ENCODE measurements around the gene HSFX2. TPM values are rescaled to one million over a fixed set of nuclear protein-coding genes. Genes with fewer than 3 reads are reported as not detected.
"Not testable (repeated sequence)": the region's sequence is repeated elsewhere in the genome, so short reads cannot be mapped to it uniquely, and the experiment has no call there.

Gene HSFX2
- total RNA-seq, 1 donor from 2014 or later, result 2.0 TPM

DNA sequence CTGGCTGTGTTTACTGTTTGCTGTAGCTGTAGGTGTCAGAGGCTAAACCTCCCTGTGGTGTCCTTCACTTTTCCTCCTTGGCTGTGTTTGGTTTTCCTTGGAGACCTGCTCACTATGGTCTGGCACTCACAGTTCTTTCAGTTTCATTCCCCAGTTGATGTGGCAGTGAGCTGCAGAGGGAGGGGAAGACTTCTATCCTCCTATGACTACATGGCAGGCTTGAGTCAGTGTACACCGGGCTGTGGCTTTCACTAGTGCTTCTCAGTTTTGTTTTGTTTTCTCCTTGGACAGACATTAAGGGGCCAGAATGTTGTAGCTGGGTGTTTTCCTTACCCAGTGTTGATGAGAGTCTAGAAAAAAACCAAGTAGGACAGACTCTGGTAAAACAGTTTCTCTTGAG, 21.7 kb downstream of the HSFX2 start:
- H3K9me3 Mint-ChIP-seq (ENCODE audit: unreplicated experiment); H3K27me3 Mint-ChIP-seq (ENCODE audit: unreplicated experiment); H3K27ac Mint-ChIP-seq (ENCODE audit: unreplicated experiment); H3K4me3 Mint-ChIP-seq (ENCODE audit: unreplicated experiment); DNase-seq (ENCODE audit: low spot score); H3K36me3 Mint-ChIP-seq (ENCODE audit: low read depth, unreplicated experiment): not testable (repeated sequence)
- peaks cover 11% of the 10 kb centered on the region for H3K4me1 Mint-ChIP-seq (ENCODE audit: unreplicated experiment)

DNA sequence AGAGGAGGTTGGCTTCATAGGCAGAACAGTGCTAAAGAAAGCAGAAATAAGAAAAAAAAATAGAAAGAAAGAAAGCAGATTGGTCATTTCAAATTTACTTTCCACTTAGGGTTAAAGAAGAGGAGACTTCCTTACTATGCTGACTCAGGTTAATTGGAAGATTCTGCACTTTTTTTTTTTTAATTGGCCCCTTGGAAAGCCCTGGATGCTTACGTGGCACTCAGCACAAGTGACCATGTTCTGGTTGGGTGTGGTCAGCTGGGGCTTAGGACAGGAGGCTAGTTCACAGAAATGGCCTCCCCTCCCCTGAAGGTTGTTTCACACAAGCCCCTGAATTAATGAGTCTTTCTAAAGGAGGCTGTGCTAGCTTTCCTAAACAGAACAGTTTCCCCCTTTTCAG, 22.4 kb downstream of the HSFX2 start:
- Mint-ChIP-seq H3K27ac (ENCODE audit: unreplicated experiment) (no peak overlapping the region), H3K36me3 (ENCODE audit: low read depth, unreplicated experiment) (no peaks in the 10 kb centered on the region), H3K27me3 (ENCODE audit: unreplicated experiment) (no peaks in the 10 kb centered on the region), H3K4me3 (ENCODE audit: unreplicated experiment) (no peak overlapping the region), H3K4me1 (ENCODE audit: unreplicated experiment) (peaks cover 11% of the 10 kb centered on the region), H3K9me3 (ENCODE audit: unreplicated experiment) (no peaks in the 10 kb centered on the region)
- TF ChIP-seq, protein P1, sequence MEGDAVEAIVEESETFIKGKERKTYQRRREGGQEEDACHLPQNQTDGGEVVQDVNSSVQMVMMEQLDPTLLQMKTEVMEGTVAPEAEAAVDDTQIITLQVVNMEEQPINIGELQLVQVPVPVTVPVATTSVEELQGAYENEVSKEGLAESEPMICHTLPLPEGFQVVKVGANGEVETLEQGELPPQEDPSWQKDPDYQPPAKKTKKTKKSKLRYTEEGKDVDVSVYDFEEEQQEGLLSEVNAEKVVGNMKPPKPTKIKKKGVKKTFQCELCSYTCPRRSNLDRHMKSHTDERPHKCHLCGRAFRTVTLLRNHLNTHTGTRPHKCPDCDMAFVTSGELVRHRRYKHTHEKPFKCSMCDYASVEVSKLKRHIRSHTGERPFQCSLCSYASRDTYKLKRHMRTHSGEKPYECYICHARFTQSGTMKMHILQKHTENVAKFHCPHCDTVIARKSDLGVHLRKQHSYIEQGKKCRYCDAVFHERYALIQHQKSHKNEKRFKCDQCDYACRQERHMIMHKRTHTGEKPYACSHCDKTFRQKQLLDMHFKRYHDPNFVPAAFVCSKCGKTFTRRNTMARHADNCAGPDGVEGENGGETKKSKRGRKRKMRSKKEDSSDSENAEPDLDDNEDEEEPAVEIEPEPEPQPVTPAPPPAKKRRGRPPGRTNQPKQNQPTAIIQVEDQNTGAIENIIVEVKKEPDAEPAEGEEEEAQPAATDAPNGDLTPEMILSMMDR (IDR thresholded peaks at IDR 0.05; ENCODE audit: unreplicated experiment), result no peak
- no peak for DNase-seq (ENCODE audit: low spot score)

DNA sequence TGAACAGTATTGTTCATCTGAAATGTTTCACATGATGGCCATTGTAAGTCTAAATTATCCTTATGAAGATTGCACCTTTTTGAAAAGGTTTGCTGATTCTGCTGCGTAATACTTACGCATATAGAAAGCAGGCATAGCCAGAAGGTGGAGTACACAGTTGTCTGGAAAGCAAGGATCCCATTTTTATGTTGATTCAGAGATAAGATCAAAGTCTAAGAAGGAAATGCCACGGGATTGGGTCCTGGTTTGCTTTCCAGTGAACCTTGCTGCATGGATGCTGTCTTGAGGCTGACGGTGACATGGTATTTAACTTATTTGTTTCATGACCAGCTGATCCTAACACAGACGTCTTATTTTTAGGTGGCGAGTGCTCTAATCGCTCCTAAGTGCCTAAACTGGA, 23.3 kb downstream of the HSFX2 start:
- H3K4me1 Mint-ChIP-seq (ENCODE audit: unreplicated experiment), result peaks cover 11% of the 10 kb centered on the region
- no peak overlapping the region for H3K4me3 Mint-ChIP-seq (ENCODE audit: unreplicated experiment)
- TF ChIP-seq, protein P1 (IDR thresholded peaks at IDR 0.05; ENCODE audit: unreplicated experiment), result no peak
- H3K27me3 Mint-ChIP-seq (ENCODE audit: unreplicated experiment), result no peaks in the 10 kb centered on the region
- no peak for DNase-seq (ENCODE audit: low spot score)
- H3K36me3 Mint-ChIP-seq (ENCODE audit: low read depth, unreplicated experiment), result no peaks in the 10 kb centered on the region
- H3K9me3 Mint-ChIP-seq (ENCODE audit: unreplicated experiment), result no peaks in the 10 kb centered on the region
- H3K27ac Mint-ChIP-seq (ENCODE audit: unreplicated experiment), result no peak overlapping the region

DNA sequence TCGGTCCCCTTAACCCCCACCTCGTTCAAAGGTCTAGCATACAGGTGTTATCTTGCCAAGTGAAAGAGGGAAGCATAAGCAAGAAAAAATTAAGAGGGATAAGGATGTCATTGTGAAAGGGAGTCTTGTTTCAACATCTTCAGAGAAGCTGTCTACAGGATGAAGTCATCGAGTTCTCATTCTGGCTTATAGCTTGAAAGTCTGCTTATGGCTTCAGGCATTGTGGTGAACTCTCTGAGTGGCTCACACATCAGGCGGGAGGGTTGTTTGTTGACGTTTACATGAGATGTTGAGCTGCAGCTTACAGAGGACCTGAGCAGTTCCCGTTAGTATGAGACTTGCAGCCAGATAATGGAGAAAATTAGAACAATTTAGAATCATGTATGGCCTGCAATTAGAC, 24.4 kb downstream of the HSFX2 start:
- TF ChIP-seq, protein P1 (IDR thresholded peaks at IDR 0.05; ENCODE audit: unreplicated experiment), result no peak
- no peaks in the 10 kb centered on the region for H3K36me3 Mint-ChIP-seq (ENCODE audit: low read depth, unreplicated experiment)
- no peaks in the 10 kb centered on the region for H3K27me3 Mint-ChIP-seq (ENCODE audit: unreplicated experiment)
- H3K9me3 Mint-ChIP-seq (ENCODE audit: unreplicated experiment), result no peaks in the 10 kb centered on the region
- H3K27ac Mint-ChIP-seq (ENCODE audit: unreplicated experiment), result no peak overlapping the region
- peaks cover 11% of the 10 kb centered on the region for H3K4me1 Mint-ChIP-seq (ENCODE audit: unreplicated experiment)
- DNase-seq (ENCODE audit: low spot score), result no peak
- no peak overlapping the region for H3K4me3 Mint-ChIP-seq (ENCODE audit: unreplicated experiment)

DNA sequence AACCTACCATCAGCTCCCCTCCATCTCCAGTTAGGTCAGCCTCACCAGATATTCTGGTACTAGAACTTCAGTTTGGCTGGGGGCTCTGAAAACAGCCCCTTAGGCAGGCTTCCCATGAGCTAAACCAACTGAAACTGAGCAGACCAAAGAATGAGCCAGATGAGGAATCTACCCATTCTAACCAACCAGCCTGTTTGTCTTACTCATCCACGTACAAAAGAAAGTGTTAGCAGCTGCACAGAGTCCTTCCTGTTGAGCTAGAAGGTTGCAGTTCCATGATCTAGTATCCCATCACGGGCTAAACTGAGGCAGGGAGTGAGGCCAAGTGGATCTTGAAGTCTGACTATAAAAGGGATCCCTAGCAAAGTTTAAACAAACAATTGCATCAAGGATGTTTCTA, 25.3 kb downstream of the HSFX2 start:
- no peaks in the 10 kb centered on the region for H3K27me3 Mint-ChIP-seq (ENCODE audit: unreplicated experiment)
- TF ChIP-seq, protein P1 (IDR thresholded peaks at IDR 0.05; ENCODE audit: unreplicated experiment), result no peak
- DNase-seq (ENCODE audit: low spot score), result no peak
- no peaks in the 10 kb centered on the region for H3K36me3 Mint-ChIP-seq (ENCODE audit: low read depth, unreplicated experiment)
- peaks cover 11% of the 10 kb centered on the region for H3K4me1 Mint-ChIP-seq (ENCODE audit: unreplicated experiment)
- no peak overlapping the region for H3K4me3 Mint-ChIP-seq (ENCODE audit: unreplicated experiment)
- no peaks in the 10 kb centered on the region for H3K9me3 Mint-ChIP-seq (ENCODE audit: unreplicated experiment)
- H3K27ac Mint-ChIP-seq (ENCODE audit: unreplicated experiment), result no peak overlapping the region

Measured in endothelial cell (in vitro differentiated cells).